Small intestine (tissue), 7 donors: Measurements from ENCODE around the gene HMCES. TPM values are rescaled to one million over a fixed set of nuclear protein-coding genes. Genes with fewer than 3 reads are reported as not detected.
"Not testable (repeated sequence)": the region's sequence is repeated elsewhere in the genome, so short reads cannot be mapped to it uniquely, and the experiment has no call there.

Experiments
- DNase-seq, 2 donors: peaks; one replicate each; pipeline versions ENCODE4 v3.0.0 to v3.0.0-alpha.2; 2013
- FAIRE-seq: peaks from 2 replicates; lab custom pipeline; 2012; peaks lifted over from hg19 to GRCh38; lab: Jason Lieb, UNC
- H3K27ac ChIP-seq, 3 donors: one replicate each; pipeline ENCODE4 v1.5.1; 2013; ENCODE audit warnings: low read length in 2 of 3, mild to moderate bottlenecking in 2 of 3, control low read depth in 1 of 3, inconsistent platforms in 1 of 3, low read depth in 1 of 3, moderate library complexity in 1 of 3
- H3K27me3 ChIP-seq, 3 donors: one replicate each; pipeline ENCODE4 v1.6.1; 2013; ENCODE audit warnings: low read length in 3 of 3, inconsistent platforms in 1 of 3; ENCODE audit not compliant: control insufficient read depth in 3 of 3, insufficient read depth in 3 of 3
- H3K36me3 ChIP-seq, 3 donors: one replicate each; pipeline ENCODE4 v1.6.1; 2013; ENCODE audit warnings: low read length in 3 of 3, inconsistent platforms in 1 of 3, low read depth in 1 of 3, mild to moderate bottlenecking in 1 of 3, moderate library complexity in 1 of 3; ENCODE audit not compliant: control insufficient read depth in 3 of 3, insufficient read depth in 2 of 3
- H3K4me1 ChIP-seq, 3 donors: one replicate each; pipeline ENCODE4 v1.6.1; 2013; ENCODE audit warnings: low read length in 2 of 3, inconsistent platforms in 1 of 3, low read depth in 1 of 3, mild to moderate bottlenecking in 1 of 3, moderate library complexity in 1 of 3; ENCODE audit not compliant: control insufficient read depth in 3 of 3, insufficient read depth in 2 of 3
- H3K4me3 ChIP-seq, 3 donors: one replicate each; pipeline ENCODE4 v1.5.1; 2013; ENCODE audit warnings: low read length in 3 of 3, control low read depth in 1 of 3, inconsistent platforms in 1 of 3, low read depth in 1 of 3, mild to moderate bottlenecking in 1 of 3, moderate library complexity in 1 of 3
- H3K9me3 ChIP-seq, 2 donors: one replicate each; pipeline ENCODE4 v1.6.1; 2013; ENCODE audit warnings: low read depth in 1 of 2, low read length in 1 of 2; ENCODE audit not compliant: control insufficient read depth in 2 of 2, insufficient read depth in 1 of 2
- WGBS, 3 donors: extraction: QIAGEN DNeasy Blood & Tissue Kit; methylation state at CpG; one replicate each; pipeline ENCODE4 v1.1.7; 2013; 5-methylcytosine and 5-hydroxymethylcytosine counted together
- polyA plus RNA-seq, 4 donors: library from polyadenylated mRNA; stranded (reverse) in 3 of 4; unstranded in 1 of 4; fragments of 200-250 nt in 3 of 4; fragments of 120-200 nt in 1 of 4; gene quantifications; one replicate each; pipeline versions ENCODE4 v1.2.1 to v1.2.3, GENCODE V29; 2013
- donor health status: healthy with polysubstance abuse.
- donor health status: control.
- donor health status: control.
- donor health status: Bipolar disorder and iron deficiency.
- donor health status: healthy.

HMCES gene
- polyA plus RNA-seq, 4 donors: 28.9 to 35.3 (median 34.5) TPM

DNA sequence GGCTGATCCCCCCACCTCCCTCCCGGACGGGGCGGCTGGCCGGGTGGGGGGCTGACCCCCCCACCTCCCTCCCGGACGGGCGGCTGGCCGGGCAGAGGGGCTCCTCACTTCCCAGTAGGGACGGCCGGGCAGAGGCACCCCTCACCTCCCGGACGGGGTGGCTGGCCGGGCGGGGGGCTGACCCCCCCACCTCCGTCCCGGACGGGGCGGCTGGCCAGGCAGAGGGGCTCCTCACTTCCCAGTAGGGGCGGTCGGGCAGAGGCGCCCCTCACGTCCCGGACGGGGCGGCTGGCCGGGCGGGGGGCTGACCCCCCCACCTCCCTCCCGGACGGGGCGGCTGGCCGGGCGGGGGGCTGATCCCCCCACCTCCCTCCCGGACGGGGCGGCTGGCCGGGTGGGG lies 60.5 kb downstream of the HMCES start:
- H3K27me3 ChIP-seq, DNase-seq, H3K4me3 ChIP-seq, H3K27ac ChIP-seq, H3K9me3 ChIP-seq, FAIRE-seq, H3K36me3 ChIP-seq: not testable (repeated sequence)
- peaks cover 0 to 12% (median 0%) of the 10 kb centered on the region in 3 donors for H3K4me1 ChIP-seq
- 90 to 100% (median 95%) methylated on average over 2 to 22 of the region's 36 CpGs for WGBS, 3 donors

DNA sequence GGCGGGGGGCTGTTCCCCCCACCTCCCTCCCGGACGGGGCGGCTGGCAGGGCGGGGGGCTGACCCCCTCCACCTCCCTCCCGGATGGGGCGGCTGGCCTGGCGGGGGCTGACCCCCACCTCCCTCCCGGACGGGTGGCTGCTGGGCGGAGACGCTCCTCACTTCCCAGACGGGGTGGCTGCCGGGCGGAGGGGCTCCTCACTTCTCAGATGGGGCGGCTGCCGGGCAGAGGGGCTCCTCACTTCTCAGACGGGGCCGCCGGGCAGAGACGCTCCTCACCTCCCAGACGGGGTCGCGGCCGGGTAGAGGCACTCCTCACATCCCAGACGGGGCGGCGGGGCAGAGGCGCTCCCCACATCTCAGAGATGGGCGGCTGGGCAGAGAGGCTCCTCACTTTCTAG lies 61.2 kb downstream of the HMCES start:
- not testable (repeated sequence) for H3K36me3 ChIP-seq, H3K27me3 ChIP-seq, H3K9me3 ChIP-seq, FAIRE-seq, H3K4me3 ChIP-seq, DNase-seq, H3K27ac ChIP-seq
- 93 to 98% (median 96%) methylated on average over 7 to 30 of the region's 30 CpGs for WGBS, 3 donors
- peaks cover 0 to 16% (median 0%) of the 10 kb centered on the region in 3 donors for H3K4me1 ChIP-seq

DNA sequence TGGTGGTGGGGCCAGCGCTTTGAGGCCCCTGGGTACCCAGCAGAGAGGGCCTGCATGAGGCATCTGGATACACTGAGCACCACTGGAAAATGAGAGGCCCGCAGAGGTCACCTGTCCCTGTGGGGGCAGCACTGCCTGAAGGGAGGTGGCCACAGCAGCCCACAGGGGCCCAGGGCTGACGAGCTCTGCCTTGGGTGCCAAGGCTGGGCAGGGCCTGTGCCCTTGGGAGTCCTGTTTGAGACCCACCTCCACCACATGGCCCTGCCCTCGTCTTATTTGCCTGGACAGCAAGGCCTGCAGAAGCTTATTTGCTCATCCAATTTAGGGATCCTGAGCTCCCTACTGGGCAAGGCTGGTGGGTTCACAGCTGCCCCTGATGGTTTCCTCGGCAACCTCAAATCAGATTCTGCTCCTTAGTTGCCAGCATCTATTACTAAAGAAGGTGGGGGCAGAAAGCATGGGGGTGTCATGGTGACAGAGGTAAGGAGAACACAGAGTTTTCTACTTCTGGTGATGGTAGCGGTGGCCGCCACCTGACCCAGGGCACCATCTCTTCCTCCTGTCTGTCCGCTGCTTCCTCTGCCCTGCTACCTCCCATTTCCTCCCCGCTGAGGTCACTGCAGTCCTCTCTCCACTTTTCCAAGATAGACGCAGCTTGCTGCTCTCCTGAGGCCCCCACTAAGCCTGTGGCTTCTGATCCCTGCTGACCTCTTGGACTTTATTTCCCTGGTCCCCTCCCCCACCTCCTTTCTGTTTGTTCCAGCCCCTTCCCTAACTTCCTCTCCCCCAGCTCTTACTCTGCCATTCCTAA lies 62.9 kb downstream of the HMCES start:
- DNase-seq: no peak
- peaks cover 0 to 3% of the 10 kb centered on the region in 2 donors for H3K9me3 ChIP-seq
- WGBS, 3 donors: 81 to 87% (median 85%) methylated on average over 10 of the region's 10 CpGs
- peaks cover 0 to 16% (median 0%) of the 10 kb centered on the region in 3 donors for H3K4me1 ChIP-seq
- H3K4me3 ChIP-seq: no peak overlapping the region
- FAIRE-seq: no peak
- no peaks in the 10 kb centered on the region for H3K36me3 ChIP-seq
- H3K27ac ChIP-seq: no peak overlapping the region
- H3K27me3 ChIP-seq: peaks cover 0 to 6% (median 0%) of the 10 kb centered on the region in 3 donors

DNA sequence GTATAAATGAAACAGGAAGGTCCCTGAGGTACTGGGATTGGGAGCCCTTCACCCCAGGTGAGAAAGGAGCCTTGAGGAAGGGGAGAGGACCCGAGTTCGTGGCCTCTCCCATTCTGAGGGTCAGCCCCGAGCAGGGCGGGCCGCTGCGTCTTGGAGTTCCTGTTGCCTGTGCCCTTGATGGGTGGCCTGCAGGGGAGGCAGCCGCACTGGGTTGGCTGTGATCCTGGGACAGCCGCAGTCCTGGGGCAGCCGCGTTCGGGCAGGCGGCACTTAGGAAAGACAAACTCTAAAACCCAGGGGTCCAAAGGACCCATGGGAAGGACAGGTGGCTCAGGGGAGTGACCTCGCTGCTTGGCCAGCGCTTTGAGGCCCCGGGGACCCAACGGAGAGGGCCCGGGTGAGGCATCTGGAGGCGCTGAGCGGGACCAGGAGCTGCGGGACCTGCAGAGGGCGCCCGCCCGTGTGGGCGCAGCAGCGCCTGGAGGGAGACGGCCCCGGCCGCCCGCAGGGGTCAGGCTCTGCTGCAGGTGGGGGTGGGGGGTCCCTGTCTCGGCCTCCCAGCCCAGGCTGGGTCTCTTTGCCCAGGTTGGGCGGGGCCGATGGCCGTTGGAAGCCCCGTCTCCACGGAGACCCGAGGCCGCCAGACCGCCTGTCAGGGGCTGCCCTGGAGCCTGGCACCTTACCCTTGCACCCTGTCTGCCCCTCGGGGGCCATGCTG lies 65.1 kb downstream of the HMCES start:
- Histone ChIP-seq H3K27me3 (peaks cover 0 to 6% (median 0%) of the 10 kb centered on the region in 3 donors), H3K4me1 (peaks cover 0 to 25% (median 0%) of the 10 kb centered on the region in 3 donors), H3K27ac (no peak overlapping the region), H3K4me3 (peak overlapping the region in 2 of 3 donors; percentile 17 to 30), H3K36me3 (no peaks in the 10 kb centered on the region), H3K9me3 (peaks cover 0 to 5% of the 10 kb centered on the region in 2 donors)
- WGBS, 3 donors: 5 to 14% (median 11%) methylated on average over 26 to 39 of the region's 39 CpGs
- no peak for FAIRE-seq
- DNase-seq: peak; percentile 18 to 72

DNA sequence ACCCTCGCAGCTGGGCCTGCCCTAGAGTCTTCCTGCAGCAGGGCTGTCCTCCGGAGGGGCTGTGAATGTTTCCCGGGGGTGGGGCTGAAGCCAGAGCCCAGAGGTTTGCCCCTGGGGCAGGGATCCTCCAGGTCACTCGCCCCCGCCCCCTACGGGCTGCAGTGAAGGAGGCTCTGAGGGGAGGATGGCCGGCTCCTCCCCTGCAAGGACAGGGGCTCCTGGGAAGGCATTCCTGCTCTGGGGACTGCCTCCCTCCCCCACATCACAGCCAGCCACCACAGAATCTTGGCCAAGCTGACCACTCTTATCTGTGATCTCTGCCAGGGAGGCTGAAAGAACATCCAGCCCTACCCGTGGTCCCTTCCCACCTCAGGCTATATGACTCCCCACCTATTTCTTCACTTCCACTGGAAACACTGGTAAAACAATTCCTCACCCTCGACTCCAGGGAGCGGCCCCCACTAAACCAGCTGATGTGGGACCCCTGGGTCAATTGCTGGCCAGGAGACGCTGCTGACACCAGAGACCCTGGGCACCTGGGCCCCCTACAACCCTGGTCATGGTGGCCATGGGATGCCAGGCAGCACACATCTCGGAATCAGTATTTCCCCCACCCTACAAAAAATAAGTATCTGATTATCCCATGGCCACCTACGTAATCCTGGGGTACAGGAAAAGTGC lies 66.0 kb downstream of the HMCES start:
- DNase-seq (no peak), FAIRE-seq (no peak)
- 42 to 54% (median 50%) methylated on average over 9 to 13 of the region's 13 CpGs for WGBS, 3 donors
- H3K36me3 ChIP-seq: no peaks in the 10 kb centered on the region
- H3K4me1 ChIP-seq: peaks cover 0 to 25% (median 0%) of the 10 kb centered on the region in 3 donors
- H3K9me3 ChIP-seq: peaks cover 0 to 6% of the 10 kb centered on the region in 2 donors
- H3K4me3 ChIP-seq: peak overlapping the region in 1 of 3 donors; percentile 30
- no peak overlapping the region for H3K27ac ChIP-seq
- peaks cover 0 to 6% (median 0%) of the 10 kb centered on the region in 3 donors for H3K27me3 ChIP-seq

DNA sequence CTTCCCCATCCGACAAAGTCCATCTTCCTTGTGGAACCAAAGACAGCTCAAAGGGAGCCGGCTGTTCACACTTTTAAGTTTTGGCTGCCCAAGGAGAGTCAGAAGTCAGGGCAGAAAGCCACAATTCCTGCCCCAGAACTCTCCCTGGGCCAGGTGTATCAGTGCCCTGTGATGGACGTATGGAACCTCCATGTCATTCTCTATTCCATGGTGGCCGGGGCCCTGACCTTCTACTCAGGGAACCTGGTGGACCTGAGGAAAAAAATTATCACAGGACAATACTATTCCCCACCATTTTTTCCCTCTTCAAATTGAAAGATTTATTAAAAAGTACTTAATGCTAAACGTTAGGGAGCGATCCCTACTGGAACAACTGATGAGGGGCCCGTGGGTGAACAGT lies 66.6 kb downstream of the HMCES start:
- no peak overlapping the region for H3K4me3 ChIP-seq
- FAIRE-seq (no peak), DNase-seq (no peak)
- WGBS, 3 donors: 81 to 95% (median 92%) methylated on average over 7 of the region's 7 CpGs
- peaks cover 0 to 25% (median 0%) of the 10 kb centered on the region in 3 donors for H3K4me1 ChIP-seq
- no peaks in the 10 kb centered on the region for H3K36me3 ChIP-seq
- peaks cover 0 to 6% (median 0%) of the 10 kb centered on the region in 3 donors for H3K27me3 ChIP-seq
- H3K27ac ChIP-seq: no peak overlapping the region
- H3K9me3 ChIP-seq: peaks cover 0 to 6% of the 10 kb centered on the region in 2 donors

DNA sequence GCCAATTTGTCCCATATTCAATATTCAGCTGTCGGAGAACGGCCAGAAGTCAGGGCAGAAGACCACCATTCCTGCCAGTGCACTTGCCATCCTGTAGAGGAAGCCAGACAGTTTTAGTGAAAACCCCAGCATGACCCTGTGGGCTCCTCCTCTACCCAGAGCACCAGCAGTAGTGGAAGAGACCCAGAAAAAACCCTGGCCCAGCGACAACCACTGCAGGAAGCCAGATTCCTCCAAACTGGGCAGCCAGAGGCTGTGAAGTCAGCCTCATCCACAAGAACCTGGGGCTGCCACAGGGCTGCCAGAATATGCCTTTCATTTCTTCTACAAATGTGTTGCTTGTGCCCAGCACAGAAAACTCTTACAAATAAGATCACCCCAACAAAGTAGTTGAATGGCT lies 67.3 kb downstream of the HMCES start:
- Histone ChIP-seq H3K4me3 (no peak overlapping the region), H3K4me1 (peaks cover 0 to 25% (median 0%) of the 10 kb centered on the region in 3 donors), H3K27me3 (peaks cover 0 to 6% (median 0%) of the 10 kb centered on the region in 3 donors), H3K9me3 (peaks cover 0 to 3% of the 10 kb centered on the region in 2 donors), H3K36me3 (no peaks in the 10 kb centered on the region), H3K27ac (no peak overlapping the region)
- 75 to 85% (median 84%) methylated on average over 3 of the region's 3 CpGs for WGBS, 3 donors
- DNase-seq (no peak), FAIRE-seq (no peak)
